ENCODE results near the gene TRPV2.

DNA sequence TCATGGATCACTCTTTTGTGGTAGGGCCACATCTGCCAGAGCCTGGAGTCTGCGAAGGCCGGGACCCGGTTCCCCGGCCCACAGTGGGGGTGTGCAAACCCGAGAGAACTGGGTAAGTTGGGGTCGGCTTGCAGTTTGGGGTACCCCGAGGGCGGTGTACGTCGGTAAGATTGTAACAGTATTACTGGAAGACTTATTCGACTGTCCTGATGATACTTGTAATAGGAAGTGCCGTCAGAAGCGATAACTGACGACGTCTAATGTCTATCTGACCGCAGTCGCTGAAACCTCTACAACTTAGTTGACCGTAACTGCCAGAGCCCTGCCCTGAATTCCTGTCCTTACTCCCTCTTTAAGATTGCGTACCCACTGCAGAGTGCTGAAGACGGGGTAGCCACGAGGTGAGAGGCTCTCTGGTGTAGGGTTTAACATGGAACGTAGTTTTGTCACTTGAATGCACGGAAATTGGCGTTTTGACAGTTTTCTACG, 24.0 kb downstream of the TRPV2 start:
- TF ChIP-seq, protein P1, sequence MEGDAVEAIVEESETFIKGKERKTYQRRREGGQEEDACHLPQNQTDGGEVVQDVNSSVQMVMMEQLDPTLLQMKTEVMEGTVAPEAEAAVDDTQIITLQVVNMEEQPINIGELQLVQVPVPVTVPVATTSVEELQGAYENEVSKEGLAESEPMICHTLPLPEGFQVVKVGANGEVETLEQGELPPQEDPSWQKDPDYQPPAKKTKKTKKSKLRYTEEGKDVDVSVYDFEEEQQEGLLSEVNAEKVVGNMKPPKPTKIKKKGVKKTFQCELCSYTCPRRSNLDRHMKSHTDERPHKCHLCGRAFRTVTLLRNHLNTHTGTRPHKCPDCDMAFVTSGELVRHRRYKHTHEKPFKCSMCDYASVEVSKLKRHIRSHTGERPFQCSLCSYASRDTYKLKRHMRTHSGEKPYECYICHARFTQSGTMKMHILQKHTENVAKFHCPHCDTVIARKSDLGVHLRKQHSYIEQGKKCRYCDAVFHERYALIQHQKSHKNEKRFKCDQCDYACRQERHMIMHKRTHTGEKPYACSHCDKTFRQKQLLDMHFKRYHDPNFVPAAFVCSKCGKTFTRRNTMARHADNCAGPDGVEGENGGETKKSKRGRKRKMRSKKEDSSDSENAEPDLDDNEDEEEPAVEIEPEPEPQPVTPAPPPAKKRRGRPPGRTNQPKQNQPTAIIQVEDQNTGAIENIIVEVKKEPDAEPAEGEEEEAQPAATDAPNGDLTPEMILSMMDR (conservative IDR thresholded peaks at IDR 0.05): no peak
- TF ChIP-seq ZFX (IDR thresholded peaks at IDR 0.05): 0 out of 2 replicates have a peak, but pooled peaks have one; percentile 20

Measured in C4-2B (cell line).